Breast epithelium (tissue), 3 donors: Measurements from ENCODE around the gene ZG16.

ENCODE experiments used
- CTCF ChIP-seq, 3 donors: fragments of 450-650 bp; IDR thresholded peaks; one replicate each; pipeline ENCODE4 v1.5.1; 2016 to 2017; ENCODE audit warnings: antibody characterized with exemption in 3 of 3, mild to moderate bottlenecking in 3 of 3, moderate library complexity in 3 of 3
- POLR2A ChIP-seq: fragments of 450-650 bp; IDR thresholded peaks from one replicate; pipeline ENCODE4 v1.6.1; 2016; ENCODE audit warnings: antibody characterized with exemption, mild to moderate bottlenecking, moderate library complexity

- TF ChIP-seq CTCF (IDR thresholded peaks at IDR 0.05): peak in 2 of 3 donors; percentile 13 to 19
- peak; percentile 93 for TF ChIP-seq POLR2A
Measured at GRCh38 chr16:29805232-29806098, 27.4 kb downstream of the ZG16 start.
